Omental fat pad (tissue), 4 donors: ENCODE measurements around the gene DOK6. TPM values are rescaled to one million over a fixed set of nuclear protein-coding genes. Genes with fewer than 3 reads are reported as not detected.

Source experiments
- ATAC-seq: fragments of 150-250 bp; one replicate; pipeline ENCODE4 v1.9.1; 2016; ENCODE audit warnings: mild to moderate bottlenecking, moderate library complexity; ENCODE audit not compliant: low FRiP score
- DNase-seq: peaks from one replicate; pipeline ENCODE4 v3.0.0-alpha.2; 2019; ENCODE audit warnings: low spot score
- total RNA-seq, 4 donors: library from RNA; depleted of rRNA; stranded (reverse); fragments of >200 nt; gene quantifications; one replicate each; pipeline ENCODE4 v1.1.0, GENCODE V29; 2016
- TF ChIP-seq, protein P1 (sequence below), 3 donors: fragments of 450-650 bp; IDR thresholded peaks; one replicate each; pipeline ENCODE4 v1.5.1; 2016 to 2017; ENCODE audit warnings: antibody characterized with exemption in 3 of 3, mild to moderate bottlenecking in 3 of 3, moderate library complexity in 2 of 3

Gene DOK6
- total RNA-seq, 4 donors from 2014 or later = 0.19 to 2.7 (median 1.5) TPM

DNA sequence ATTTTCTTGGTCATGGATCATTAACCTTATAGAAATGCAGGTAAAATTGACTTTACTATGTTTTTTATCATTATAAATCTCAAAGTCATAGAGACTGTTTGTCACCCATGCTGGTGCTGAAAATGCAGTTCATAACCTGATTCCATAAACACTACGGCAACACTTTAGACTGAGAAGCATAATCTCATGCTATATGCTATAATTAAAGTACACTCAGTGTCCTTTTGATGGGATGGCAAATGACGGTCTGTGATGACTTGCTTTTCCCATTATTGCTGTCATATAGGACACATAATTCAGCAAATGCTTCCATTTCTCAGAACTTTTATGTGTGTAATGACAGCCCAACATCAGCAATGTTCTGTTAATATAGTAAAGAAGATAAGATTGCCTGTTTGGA, 384.1 kb downstream of the DOK6 start:
- DNase-seq (no peak), ATAC-seq (no peak)
- TF ChIP-seq, protein P1, sequence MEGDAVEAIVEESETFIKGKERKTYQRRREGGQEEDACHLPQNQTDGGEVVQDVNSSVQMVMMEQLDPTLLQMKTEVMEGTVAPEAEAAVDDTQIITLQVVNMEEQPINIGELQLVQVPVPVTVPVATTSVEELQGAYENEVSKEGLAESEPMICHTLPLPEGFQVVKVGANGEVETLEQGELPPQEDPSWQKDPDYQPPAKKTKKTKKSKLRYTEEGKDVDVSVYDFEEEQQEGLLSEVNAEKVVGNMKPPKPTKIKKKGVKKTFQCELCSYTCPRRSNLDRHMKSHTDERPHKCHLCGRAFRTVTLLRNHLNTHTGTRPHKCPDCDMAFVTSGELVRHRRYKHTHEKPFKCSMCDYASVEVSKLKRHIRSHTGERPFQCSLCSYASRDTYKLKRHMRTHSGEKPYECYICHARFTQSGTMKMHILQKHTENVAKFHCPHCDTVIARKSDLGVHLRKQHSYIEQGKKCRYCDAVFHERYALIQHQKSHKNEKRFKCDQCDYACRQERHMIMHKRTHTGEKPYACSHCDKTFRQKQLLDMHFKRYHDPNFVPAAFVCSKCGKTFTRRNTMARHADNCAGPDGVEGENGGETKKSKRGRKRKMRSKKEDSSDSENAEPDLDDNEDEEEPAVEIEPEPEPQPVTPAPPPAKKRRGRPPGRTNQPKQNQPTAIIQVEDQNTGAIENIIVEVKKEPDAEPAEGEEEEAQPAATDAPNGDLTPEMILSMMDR (IDR thresholded peaks at IDR 0.05) = no peak

DNA sequence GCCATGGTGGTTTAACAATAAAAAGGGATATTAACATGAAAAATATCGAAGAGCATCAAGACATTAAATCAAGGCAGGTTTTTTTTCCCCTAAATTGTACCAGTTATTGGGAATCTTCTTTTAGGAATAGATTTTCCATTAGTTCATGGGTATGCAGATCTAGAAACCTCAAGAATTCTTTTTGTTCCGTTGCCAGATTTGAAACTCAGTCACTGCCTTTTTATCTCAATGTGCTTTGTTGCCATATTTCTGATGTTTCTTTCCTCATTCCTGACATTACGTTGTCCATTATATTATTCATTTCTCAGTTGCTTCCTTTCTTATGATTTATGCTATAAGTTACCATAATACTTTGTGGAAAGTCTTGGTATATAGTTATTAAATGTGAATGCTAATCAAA, 384.8 kb downstream of the DOK6 start:
- TF ChIP-seq, protein P1 (IDR thresholded peaks at IDR 0.05) = no peak
- DNase-seq = no peak
- ATAC-seq = no peak

DNA sequence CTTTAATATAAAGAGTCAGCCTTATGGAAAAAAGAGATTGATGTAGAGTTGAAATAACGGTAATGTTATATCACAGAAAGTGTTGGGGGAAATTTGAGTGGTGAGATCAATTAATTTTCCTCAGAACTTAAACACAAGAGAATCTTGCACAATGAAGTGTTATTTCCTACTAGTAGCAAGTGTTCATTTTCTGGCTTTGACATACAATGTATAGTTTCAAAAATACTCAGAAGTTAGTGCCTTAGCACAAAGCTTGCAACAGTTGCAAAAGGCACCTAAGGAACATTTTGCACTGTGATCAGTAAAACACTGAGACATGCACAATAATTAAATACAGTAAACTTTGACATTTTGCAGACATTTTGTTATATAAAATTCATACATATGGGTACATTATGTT, 385.7 kb downstream of the DOK6 start:
- TF ChIP-seq, protein P1 (IDR thresholded peaks at IDR 0.05) = no peak
- no peak for ATAC-seq

DNA sequence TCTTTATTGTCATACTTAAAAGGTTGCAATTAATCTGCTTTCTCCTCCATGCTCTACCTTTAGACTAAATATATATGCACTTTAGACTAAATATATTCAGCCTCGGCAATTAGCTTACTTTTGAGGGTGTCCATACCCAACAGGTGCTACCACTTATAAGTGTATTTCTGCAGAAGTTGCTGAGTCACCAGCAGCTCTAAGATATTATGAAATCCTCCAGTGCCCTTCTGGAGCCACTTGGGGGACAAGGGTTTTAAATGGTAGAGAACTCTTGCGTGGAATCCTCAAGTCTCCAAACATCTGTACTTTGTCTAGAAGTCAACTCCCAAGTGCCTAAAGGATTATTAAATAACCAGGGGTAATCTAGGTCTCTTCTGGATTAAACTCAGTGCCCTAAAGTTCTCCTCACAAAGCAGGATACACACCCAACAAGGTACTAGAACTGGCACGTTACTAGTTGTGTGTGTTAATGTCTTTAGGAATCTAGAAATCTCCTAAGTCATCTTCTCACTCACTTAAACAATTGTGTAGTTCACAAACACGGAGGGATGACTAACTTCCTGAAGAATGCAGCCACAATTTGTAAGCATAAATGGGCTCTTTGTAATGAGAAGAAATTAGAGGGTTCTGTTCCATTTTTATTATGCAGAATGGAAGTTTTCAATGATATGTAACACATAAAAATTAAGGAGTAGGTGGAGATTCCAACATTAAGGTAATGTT, 387.3 kb downstream of the DOK6 start:
- DNase-seq (no peak), ATAC-seq (no peak)
- TF ChIP-seq, protein P1 (IDR thresholded peaks at IDR 0.05) = no peak

More for the DNA sequence above, 385.7 kb downstream of the DOK6 start:
- DNase-seq = no peak

DNA sequence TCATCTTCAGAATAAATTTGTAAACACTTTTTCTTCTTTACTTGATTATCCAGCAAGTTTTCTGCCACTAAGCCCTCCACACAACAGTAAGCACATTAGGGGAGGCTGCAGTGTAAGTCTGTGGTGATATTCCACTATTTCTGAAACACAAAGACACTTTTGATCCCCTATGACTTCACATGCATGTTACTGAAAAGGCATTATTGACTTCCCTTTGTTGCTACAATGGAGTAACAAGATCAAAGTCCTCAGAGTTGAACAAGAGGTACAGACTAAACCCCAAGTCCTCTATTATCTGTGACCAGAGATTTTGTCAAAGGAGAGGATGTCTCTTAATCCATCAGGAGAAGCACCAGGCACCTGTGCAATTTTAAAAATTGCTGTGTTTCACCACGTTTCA, 389.1 kb downstream of the DOK6 start:
- no peak for DNase-seq
- TF ChIP-seq, protein P1 (IDR thresholded peaks at IDR 0.05) = no peak
- ATAC-seq = no peak

DNA sequence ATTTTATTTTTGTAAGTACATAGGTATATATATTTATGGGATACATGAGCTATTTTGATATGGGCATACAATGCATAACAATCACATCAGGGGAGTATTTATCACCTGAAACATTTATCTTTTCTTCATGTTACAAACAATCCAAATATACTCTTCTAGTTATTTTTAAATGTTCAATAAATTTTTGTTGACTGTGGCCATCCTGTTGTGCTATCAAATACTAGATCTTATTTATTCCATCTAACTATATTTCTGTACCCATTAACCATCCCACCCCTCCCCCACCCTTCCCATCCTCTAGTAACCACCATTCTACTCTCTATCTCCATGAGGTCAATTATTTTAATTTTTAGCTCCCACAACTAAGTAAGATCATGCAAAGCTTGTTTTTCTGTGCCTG, 390.0 kb downstream of the DOK6 start:
- TF ChIP-seq, protein P1 (IDR thresholded peaks at IDR 0.05) = no peak
- DNase-seq (no peak), ATAC-seq (no peak)

DNA sequence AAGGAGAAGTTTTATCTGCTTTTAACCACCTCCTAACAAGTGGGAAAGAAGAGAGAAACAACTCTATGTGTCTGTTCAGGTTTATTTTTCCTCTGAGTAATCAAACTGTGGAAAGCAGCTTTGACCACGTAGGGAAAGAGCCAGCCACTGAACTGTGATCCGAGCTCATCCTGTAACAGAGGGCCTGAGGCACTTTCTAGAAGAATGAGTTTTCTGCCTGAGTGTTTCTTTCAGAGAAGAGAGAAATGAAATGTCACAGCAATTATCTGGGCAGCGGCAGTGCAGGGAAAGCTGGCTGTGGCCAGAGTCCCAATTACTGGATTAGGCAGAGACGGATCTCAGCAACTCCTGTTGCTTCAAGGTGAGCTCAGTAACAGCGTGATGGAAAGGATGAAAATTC, 395.1 kb downstream of the DOK6 start:
- TF ChIP-seq, protein P1 (IDR thresholded peaks at IDR 0.05) = no peak
- ATAC-seq (no peak), DNase-seq (no peak)
